ENCODE results near the gene FIS1.
"Not testable (repeated sequence)": the region's sequence is repeated elsewhere in the genome, so short reads cannot be mapped to it uniquely, and the experiment has no call there.

DNA sequence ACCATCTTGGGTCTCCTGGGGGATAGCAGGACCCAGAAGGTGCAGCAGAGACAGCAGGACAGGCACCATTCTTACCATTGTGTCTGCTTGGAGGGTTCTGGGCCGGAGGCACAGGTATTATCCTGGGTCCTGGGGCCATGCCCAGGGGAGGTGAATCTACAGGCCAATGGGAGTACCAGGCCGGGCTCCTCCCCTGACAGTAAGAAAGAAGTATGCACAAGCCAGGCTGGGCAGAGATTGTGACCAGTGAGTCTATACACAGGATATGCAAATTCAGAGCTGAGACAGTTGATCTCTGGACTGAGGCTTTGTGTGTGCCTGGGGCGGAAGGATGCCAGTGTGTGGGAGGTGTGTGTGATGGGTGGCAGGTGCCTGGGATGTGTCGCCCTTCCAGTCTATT, 44.8 kb upstream of the FIS1 start:
- not testable (repeated sequence) for TF ChIP-seq CTCF, POLR2A, EP300 (IDR thresholded peaks at IDR 0.05)
